Esophagus muscularis mucosa (tissue), 4 donors: Measurements from ENCODE around the gene KRTAP5-6. TPM values are rescaled to one million over a fixed set of nuclear protein-coding genes. Genes with fewer than 3 reads are reported as not detected.

ENCODE experiments used
- DNase-seq: peaks from one replicate; pipeline ENCODE4 v3.0.0-alpha.2; 2017; ENCODE audit errors: extremely low spot score
- H3K27ac ChIP-seq, 4 donors: fragments of 200-600 bp; sonication (generic); replicated peaks in 1 of 4; 1 replicate in 3 of 4; 2 replicates in 1 of 4; pipeline ENCODE4 v1.5.1; 2016 to 2019; ENCODE audit warnings: mild to moderate bottlenecking in 1 of 4
- H3K27me3 ChIP-seq, 4 donors: fragments of 200-600 bp; sonication (generic); one replicate each; pipeline versions ENCODE4 v1.5.1 to v1.6.0; 2016 to 2019
- H3K36me3 ChIP-seq, 4 donors: fragments of 200-600 bp; sonication (generic); one replicate each; pipeline ENCODE4 v1.5.1; 2016 to 2019
- H3K4me1 ChIP-seq, 4 donors: fragments of 200-600 bp; sonication (generic); one replicate each; pipeline ENCODE4 v1.5.1; 2016 to 2019
- H3K4me3 ChIP-seq, 4 donors: fragments of 200-600 bp; sonication (generic); 1 replicate in 2 of 4; 2 replicates in 2 of 4; pipeline ENCODE4 v1.5.1; 2016 to 2019; ENCODE audit warnings: mild to moderate bottlenecking in 4 of 4, moderate library complexity in 1 of 4
- H3K9me3 ChIP-seq, 4 donors: fragments of 200-600 bp; sonication (generic); 1 replicate in 3 of 4; 2 replicates in 1 of 4; pipeline ENCODE4 v1.5.1; 2016 to 2019
- CTCF ChIP-seq, 3 experiments: fragments of 200-600 bp in 2 of 3; fragments of 450-650 bp in 1 of 3; sonication (generic) in 2 of 3; IDR thresholded peaks; one replicate each; pipeline ENCODE4 v1.5.1; 2017 to 2019; ENCODE audit warnings: antibody characterized with exemption in 3 of 3, mild to moderate bottlenecking in 2 of 3, moderate library complexity in 1 of 3
- EP300 ChIP-seq: sonication (generic); formaldehyde crosslinking; IDR thresholded peaks from one replicate; pipeline ENCODE4 v1.6.1; 2017; ENCODE audit warnings: antibody characterized with exemption
- POLR2A ChIP-seq: fragments of 450-650 bp; IDR thresholded peaks from one replicate; pipeline ENCODE4 v1.6.1; 2017; ENCODE audit warnings: antibody characterized with exemption, moderate library complexity, mild to moderate bottlenecking, low read depth
- POLR2AphosphoS5 ChIP-seq, 2 donors: sonication (generic); formaldehyde crosslinking; IDR thresholded peaks; one replicate each; pipeline ENCODE4 v1.6.1; 2017; ENCODE audit warnings: antibody characterized with exemption in 2 of 2
- WGBS: methylation state at CpG from one replicate; pipeline ENCODE4 v1.1.5; 2018; 5-methylcytosine and 5-hydroxymethylcytosine counted together
- intact Hi-C: fragments of 100-400 bp; cut with DNase I; formaldehyde crosslinking; loops from one replicate; pipeline ENCODE4 v1.15.1; 2023
- total RNA-seq, 4 donors: library from RNA; depleted of rRNA; stranded (reverse); fragments of >200 nt; gene quantifications; one replicate each; pipeline versions ENCODE4 v1.1.0 to v1.2.1, GENCODE V29; 2016

The KRTAP5-6 gene
- total RNA-seq, 4 donors from 2014 or later = not detected

GRCh38 chr11:1727096-1727690, 30.2 kb downstream of the KRTAP5-6 start:
- TF ChIP-seq POLR2A (no peak), EP300 (no peak), CTCF (IDR thresholded peaks at IDR 0.05) (no peak), POLR2AphosphoS5 (IDR thresholded peaks at IDR 0.05) (no peak)
- 60% methylated on average over 11 of the region's 11 CpGs for WGBS
- intact Hi-C loops = no loop called here

GRCh38 chr11:1727861-1728260, 30.9 kb downstream of the KRTAP5-6 start:
- Histone ChIP-seq H3K27me3 (peaks cover 0 to 89% (median 7%) of the 10 kb centered on the region in 4 donors), H3K4me3 (no peak overlapping the region), H3K27ac (no peak overlapping the region), H3K36me3 (no peaks in the 10 kb centered on the region), H3K4me1 (peaks cover 0 to 16% (median 11%) of the 10 kb centered on the region in 4 donors), H3K9me3 (no peaks in the 10 kb centered on the region)
- 78% methylated on average over 9 of the region's 9 CpGs for WGBS
- TF ChIP-seq POLR2AphosphoS5 (IDR thresholded peaks at IDR 0.05) = no peak
- TF ChIP-seq POLR2A = no peak
- no peak for TF ChIP-seq CTCF (IDR thresholded peaks at IDR 0.05)
- TF ChIP-seq EP300 = no peak
- intact Hi-C loops = no loop called here
- DNase-seq = no peak

More at GRCh38 chr11:1727096-1727690, 30.2 kb downstream of the KRTAP5-6 start:
- Histone ChIP-seq H3K4me1 (peaks cover 0 to 9% (median 6%) of the 10 kb centered on the region in 4 donors), H3K36me3 (no peaks in the 10 kb centered on the region), H3K4me3 (no peak overlapping the region), H3K9me3 (no peaks in the 10 kb centered on the region), H3K27ac (no peak overlapping the region), H3K27me3 (peaks cover 0 to 82% (median 7%) of the 10 kb centered on the region in 4 donors)
- no peak for DNase-seq

- no peak for DNase-seq
- Histone ChIP-seq H3K4me1 (peaks cover 0 to 17% (median 11%) of the 10 kb centered on the region in 4 donors), H3K27ac (no peak overlapping the region), H3K27me3 (peaks cover 0 to 91% (median 7%) of the 10 kb centered on the region in 4 donors), H3K4me3 (no peak overlapping the region), H3K36me3 (no peaks in the 10 kb centered on the region), H3K9me3 (no peaks in the 10 kb centered on the region)
- WGBS = 69% methylated on average over 4 of the region's 4 CpGs
- TF ChIP-seq POLR2A = no peak
- intact Hi-C loops = no loop called here
Measured at GRCh38 chr11:1728301-1728700, 31.3 kb downstream of the KRTAP5-6 start.

- Histone ChIP-seq H3K27me3 (peaks cover 0 to 95% (median 7%) of the 10 kb centered on the region in 4 donors), H3K4me1 (peaks cover 0 to 17% (median 11%) of the 10 kb centered on the region in 4 donors), H3K36me3 (no peaks in the 10 kb centered on the region), H3K9me3 (no peaks in the 10 kb centered on the region), H3K4me3 (no peak overlapping the region), H3K27ac (no peak overlapping the region)
- no peak for TF ChIP-seq EP300
- DNase-seq = no peak
- intact Hi-C loops = no loop called here
- whole genome bisulfite sequencing = 73% methylated on average over 25 of the region's 25 CpGs
Measured at GRCh38 chr11:1728931-1729691, 32.1 kb downstream of the KRTAP5-6 start.

DNA sequence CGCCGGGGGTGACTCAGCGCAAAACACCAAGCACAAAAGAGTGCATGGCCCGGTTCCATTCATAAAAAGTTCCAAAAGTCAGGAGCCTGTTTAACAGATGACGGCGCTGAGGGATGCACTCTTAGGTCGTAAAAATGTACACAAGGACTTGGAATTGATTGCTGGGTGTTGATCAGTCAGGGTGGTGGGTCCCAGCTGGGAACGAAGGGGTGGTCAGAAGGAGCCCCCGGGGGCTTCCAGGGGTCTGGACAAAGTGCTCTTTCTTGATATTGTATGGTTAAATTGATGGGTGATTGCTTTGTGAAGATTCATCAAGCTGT, 32.7 kb downstream of the KRTAP5-6 start:
- H3K4me3 ChIP-seq = no peak overlapping the region
- no peak overlapping the region for H3K27ac ChIP-seq
- no peak for DNase-seq
- peaks cover 0 to 17% (median 11%) of the 10 kb centered on the region in 4 donors for H3K4me1 ChIP-seq
- H3K27me3 ChIP-seq = peaks cover 0 to 95% (median 7%) of the 10 kb centered on the region in 4 donors
- no peaks in the 10 kb centered on the region for H3K9me3 ChIP-seq
- no peak for TF ChIP-seq CTCF (IDR thresholded peaks at IDR 0.05)
- TF ChIP-seq POLR2AphosphoS5 (IDR thresholded peaks at IDR 0.05) = no peak
- TF ChIP-seq POLR2A = no peak
- TF ChIP-seq EP300 = no peak
- no peaks in the 10 kb centered on the region for H3K36me3 ChIP-seq
- 52% methylated on average over 9 of the region's 9 CpGs for WGBS
- intact Hi-C loops = no loop called here
